Activated T-cell treated with anti-CD3 and anti-CD28 coated beads for 48 hours (primary cell): ENCODE measurements around the gene OMP.
A peak's percentile ranks its signal among the peaks of the same experiment; 100 is the strongest.

Experiments used
- DNase-seq: peaks from one replicate; pipeline ENCODE4 v3.0.0-alpha.2; 2020; ENCODE audit warnings: low read depth

OMP gene

DNA sequence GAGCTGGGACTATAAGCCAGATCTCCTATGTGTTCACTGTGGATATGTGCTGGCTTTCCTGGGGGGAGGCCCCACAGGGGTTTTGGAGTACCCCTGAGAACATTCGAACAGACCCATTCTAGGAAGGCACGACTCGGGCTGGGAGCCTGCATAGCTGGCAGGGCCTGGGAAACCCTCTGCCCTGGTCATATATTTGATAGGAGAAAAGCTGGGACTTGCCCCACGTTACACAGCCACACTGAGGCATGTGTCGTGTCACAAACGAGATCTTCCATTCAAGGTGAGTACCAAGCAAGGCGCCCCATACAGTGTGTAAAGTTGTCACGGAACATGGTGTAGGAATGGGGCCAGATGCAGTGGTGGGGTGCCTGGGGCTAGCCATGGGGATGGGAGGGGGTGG, 36.6 kb downstream of the OMP start:
- no peak for DNase-seq

DNA sequence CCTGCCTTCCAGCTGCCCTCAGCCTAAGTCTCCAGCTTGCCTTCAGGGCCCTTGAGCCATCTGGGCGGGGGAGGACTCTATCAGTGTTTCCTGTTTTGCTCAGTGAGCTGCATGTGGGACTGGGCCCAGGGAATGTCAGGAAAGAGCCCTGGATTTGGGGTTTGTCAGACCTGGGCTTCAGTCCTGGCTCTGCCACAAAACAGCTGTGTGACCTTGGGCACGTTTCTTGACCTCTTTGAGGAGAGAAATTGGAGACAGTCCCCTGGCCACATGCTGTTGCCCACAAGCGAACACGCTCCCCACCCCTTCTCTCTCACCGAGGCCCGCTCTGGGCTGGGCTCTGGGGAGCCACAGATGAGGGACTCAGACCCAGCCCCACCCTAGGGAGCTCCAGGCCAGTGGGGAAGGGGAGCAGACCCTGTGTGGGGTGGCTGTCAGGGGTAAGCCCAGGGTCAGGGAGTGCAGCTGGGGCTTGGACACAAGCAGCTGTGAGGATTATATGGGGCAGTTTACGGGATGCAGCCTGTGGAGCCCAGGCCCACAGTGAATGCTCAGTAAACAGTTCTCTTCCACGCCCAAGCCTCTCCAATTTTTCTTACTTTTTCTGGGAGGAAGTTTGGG, 37.7 kb downstream of the OMP start:
- DNase-seq, result no peak

DNA sequence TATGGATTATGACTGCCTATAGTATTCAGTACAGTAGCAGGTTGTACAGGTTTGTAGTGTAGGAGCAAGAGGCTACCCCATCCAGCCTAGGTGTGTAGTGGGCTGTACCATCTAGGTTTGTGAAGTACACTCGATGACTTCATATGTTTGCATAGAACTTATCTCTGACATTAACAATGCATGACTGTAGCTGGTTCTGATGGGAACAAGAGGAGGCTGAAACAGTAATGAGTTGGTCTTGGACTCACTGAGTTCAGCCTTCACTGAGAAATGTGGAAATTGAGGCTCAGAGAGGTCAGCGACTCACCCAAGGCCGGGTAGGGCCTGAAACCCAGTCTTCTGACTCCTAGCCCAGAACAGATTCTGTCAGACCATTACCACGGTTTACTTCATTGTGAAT, 38.4 kb downstream of the OMP start:
- DNase-seq, result no peak

DNA sequence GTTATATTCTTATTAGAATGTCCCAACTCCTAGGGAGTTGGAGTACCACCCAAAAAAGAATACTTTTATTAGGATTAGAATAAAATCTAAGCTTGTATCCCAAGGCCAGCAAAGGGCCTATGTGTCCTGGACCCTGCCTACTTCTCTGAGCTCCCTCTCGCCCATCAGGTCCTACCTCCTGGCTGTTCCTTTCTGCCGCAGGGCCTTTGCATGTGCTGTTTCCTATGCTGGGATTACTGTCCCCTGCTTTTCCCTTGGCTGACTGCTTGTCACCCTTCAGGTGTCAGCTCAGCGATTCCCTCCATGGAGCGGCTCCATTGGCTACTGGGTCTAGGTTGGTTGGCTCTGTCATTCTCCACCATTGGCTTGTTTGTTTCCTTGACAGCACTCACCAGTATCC, 38.8 kb downstream of the OMP start:
- no peak for DNase-seq

DNA sequence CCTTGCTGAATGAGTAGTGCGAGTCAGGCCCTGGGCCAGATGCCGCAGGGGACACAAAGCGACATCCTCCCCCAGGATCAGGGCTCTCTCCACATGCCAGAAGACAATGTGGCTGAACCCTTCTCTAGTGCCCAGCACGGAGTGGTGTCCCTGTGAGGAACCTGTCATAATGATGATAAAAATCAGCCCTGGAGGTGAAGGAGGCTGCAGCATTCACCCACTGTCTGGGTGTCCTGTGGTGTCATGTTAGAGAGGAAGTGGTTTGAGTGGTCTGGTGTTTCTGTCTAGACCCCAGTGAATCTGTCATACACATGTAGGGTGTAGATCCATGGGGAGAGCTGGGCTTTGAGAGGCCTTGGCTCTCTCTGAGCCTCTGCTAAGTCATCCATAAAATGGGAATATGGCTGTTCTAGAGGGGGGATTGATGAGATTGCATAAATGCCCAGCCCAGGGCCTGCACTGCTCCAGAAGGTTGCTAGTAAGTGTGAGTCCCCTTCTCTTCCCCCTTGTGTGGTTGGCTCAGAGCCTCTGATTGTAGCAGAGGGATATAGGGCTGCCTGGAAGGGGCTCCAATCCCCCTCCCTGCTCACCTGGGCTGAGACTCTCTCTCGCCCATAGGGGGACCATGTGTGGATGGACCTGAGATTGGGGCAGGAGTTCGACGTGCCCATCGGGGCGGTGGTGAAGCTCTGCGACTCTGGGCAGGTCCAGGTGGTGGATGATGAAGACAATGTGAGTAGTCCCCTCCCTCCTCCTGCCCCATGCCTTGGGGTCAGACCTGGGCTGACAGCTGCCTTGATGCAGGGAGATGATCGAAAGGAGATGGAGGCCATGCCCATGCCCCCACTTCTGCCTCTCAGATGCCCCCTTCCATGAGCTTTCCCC, 39.7 kb downstream of the OMP start:
- no peak for DNase-seq

DNA sequence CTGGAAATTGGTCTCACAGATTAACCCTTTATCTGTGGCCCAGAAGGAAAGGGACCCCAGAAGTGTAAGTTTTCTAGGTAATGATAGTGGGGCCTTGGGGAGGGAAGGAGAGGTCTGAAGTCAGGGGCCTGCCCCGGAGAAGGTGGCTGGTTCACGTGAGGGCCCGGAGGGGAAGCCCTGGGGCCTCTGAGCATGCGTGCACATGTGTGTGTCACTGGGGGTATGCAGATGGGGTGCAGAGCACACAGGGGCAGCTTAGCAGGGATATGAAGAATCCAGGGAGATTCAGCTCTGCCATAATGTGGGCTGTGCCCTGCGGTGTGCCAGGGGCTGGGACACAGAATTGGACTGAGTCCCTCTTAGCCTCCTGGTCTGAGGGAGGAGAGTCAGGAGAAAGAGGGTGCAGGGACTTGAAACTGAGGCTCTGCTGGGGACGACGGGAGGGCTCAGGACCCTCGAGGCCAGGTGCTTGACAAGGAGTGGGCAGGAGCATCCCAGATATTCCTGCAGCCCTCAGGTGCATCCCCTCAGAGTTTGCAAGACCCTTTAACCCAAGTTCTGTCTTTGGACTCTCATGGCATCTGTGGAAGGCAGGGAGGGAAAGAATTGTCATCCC, 40.9 kb downstream of the OMP start:
- no peak for DNase-seq

DNA sequence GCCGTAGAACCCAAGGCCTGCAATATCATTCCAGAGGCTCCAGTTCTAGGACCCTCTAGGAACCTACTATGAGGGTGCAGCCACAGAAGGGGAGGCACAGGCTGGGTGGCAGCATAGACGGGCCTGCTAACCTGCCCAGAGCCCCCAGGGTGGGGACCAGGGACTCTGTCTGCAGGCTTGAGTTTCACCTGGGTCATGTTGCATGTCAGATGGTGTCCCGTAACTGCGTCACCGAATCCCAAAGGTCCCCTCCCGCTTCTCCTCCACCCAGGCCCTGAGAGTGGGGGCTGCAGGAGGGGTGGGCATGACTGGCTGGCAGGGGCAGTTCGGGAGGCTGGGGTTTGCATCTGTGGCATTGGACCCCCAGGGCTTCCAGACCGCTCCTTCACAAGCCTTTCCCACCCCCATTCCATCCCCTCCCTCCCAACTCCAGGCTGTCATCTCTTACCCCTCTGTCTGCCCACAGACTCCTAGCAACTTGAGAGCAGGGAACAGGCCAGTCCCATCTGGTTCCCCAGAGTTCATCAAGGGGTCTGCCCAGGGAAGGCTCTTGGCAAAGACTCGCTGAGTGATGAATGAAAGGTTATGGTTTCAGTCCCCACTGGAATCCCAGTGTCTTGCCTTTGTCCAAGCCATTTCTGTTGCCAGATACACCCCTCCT, 41.7 kb downstream of the OMP start:
- DNase-seq, result no peak

DNA sequence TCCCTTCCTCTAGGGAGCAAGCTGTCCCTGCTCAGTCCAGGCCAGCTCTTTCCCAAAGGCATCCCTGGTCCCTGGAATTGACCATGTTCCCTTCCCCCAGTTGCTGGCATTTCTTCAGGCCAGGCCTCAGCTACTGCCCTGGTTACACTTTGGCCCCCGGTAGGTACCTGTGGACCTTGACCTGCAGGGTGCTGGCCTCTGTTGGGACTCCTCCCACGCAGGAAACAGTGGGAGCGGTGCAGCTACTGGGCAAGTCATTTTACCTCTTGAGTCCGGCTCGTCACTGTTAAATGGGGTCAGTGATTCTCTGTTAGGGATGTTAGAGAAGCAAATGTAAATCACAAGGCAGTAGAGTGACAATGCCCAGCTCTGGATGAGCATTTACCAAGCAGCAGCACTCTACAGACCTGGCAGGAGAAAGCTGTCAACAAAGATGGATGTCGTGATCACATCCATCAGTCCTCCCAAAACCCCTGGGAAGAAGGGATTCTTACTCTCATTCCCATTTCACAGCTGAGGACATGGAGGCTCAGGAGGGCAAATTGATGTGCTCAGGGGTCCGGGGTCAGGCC, 42.3 kb downstream of the OMP start:
- DNase-seq, result no peak

DNA sequence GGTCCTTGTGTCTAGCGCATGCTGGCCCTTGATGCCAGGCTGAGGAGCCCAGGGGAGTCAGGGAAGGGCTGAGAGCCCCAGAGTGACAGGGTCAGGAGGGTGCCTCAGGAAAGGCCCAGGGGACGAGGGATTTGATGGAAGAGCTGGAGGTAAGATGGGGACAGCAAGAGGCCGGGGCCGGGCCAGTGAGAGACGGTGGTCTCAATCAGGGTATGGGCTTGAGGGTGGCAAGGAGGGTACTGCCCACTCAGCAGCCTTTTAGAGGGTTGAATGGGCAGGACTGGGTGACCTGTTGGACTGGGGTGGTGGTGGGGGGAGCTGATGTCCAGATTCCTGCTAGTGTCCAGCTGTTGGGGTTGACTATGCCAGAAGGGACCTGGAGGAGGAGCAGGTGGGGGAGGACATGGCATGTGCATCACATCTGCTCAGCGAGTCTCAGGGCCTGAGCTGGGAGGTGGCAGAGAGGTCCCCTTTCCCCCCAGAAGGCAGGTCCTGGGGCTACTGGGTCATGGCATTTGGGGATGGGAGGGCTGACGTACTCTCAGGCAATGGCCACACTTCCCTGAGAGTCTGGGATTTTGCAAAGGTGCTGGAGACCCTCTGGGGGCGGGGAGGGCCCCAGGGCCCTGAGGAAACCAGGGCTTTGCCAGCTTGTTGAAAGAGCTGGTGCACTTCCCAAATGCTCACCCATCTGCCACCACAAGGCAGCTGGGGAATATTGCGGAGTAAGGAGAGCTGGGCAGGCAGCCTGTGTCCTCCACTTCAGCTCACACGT, 43.8 kb downstream of the OMP start:
- no peak for DNase-seq

DNA sequence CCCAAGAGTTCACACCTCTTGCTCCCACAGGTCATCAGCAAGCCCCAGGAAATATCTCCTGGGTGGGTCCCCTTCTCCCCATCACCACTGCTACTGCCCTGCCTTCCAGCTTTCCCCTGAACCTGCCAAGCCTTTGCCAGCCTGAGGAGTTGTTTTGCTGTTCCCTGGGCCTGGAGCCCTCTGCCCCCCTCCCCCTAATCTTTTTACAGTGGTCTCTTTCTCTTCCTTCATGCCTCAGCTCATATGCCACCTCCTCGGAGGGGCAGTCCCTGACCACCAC, 44.3 kb downstream of the OMP start:
- DNase-seq, result no peak

DNA sequence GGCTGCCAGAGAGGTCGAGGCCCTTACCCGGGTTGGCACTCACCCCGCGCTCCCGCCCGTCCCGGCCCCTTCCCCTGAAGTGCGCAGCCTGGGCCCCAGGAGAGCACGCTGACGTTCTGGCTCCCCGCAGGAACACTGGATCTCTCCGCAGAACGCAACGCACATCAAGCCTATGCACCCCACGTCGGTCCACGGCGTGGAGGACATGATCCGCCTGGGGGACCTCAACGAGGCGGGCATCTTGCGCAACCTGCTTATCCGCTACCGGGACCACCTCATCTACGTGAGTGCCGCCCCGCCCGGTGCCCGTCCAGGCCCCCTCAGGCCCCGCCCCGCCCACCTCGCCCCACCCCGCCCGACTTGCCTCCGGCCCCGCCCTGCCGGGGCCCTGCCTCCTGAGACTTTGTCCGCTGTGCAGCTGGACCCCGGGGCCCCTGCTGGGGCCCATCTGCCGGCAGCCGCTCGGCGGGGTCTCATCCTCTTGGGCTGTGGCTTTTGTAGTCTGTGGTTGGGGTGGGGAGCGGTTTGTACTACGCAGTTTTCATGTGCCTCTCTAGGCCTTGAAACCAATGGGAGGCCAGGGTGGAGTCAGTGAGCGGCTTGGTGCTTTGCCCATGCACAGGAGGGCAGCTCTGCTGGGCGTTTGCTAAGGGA, 45.2 kb downstream of the OMP start:
- peak; percentile 12 for DNase-seq

DNA sequence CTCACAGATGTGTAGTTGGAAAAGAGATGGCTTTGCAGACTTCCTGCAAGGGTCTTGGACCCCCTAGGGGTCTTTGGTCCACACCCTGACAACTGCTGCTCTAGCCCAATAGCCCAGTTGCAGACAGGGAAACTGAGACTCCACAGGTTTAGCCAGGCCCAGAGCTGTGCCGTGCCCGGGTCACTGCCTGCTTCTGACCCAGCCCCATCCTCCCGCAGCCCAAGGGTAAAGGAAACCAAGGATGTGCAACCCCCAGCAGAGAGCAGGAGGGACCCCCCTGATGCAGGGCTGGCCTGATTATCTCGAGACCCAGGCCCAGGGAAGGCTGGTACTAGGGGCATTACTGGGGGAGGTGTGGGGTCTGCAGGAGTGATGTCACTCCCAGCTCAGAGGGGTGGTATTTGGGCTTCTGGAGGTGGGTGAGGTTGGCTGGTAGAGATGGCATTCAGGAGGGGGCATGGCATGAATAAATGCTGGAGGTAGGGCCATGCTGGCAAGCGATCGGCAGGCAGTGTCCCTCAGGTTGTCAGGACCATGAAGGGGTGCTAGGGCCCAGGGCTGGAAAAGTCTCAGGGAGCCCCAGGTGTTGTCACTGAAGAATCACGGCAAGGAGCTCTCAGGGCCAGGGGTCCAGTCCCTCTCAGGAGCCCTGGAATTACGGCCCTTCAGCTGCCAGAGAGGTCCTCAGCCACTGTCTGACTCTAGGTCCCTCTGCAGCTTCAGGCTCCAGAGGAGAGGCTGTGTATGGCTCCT, 46.5 kb downstream of the OMP start:
- no peak for DNase-seq

DNA sequence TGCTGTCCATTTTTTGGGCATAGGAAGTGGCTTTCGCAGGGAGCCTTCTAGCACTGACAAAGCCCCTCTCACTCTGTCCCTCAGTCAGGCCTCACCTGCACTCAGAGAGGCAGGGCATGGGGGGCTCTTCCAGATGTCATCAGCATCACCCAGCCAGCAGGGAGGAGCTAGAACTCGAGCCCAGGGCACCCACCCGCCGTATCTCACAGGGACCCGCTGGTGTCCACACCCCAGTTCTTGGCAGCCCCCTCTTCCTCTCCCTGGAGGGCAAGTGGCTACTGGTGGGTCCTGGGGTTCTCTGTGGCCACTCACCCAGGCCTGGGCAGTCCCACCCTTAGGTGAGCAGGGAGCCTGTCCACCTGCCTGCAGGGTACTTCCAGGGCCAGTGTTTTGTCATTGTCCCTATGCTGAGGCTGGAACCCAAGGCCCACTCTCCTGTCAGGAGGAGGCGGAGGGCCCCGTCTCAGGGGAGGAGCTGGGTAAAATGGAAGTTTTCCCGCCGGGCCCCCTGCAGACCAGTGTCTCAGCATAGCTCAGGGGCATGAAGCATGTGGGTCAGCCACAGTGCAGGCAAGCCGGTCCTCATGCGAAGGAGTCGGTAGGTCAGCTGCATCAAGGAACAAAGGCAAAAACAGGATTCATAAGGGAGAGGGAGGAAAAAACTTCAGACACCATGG, 47.2 kb downstream of the OMP start:
- DNase-seq, result no peak

DNA sequence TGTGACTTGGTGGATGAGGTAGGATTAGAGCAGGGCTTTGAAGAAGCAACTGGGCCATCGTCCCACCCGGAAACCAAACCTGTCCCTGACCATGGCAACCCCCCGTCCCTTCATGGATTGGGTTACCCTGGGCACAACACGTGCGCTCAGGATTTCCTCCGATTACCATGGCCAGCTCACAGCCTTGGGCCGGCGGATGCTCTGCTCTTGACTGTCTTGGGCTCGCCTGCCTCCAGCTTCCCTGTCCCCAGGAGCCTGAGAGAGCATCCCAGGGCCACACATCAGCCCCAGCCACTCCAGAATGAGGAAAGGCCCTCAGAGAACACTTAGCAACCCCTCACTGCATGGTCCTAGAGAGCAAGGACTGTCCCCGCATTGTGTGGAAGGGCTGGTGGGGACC, 48.2 kb downstream of the OMP start:
- DNase-seq, result no peak

DNA sequence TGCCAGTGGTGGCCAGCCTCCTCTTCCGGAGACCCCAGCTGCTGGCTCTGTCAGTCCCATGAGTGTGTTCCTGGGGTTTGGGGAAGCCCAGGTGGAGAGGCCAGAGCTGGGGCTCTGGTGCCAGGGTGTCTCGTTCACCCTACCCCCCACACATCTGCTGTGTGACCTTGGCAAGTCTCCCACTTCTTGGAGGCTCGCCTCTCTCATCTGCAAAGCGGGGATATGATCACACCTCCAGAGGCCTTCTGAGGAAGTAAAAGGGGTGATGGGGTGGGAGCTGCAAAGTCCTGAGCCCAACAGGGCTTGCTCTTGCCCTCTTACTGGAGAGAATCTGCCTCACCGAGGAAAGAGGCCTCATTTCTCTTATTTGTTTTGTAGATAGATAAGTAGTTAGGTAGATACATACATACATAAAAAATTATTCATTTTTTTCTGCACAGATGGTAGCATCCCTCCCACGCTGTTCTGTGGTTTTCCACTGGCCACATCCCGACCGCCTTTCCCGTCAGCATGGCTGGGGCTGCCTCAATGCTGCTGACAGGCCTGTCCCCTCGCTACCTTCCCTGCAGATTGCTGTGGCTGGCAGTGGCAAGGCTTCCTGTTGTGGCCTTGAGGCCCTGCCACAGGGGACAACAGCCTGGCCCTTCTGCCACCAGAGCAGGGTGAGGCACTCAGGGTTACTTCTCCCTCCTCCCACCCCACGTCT, 49.3 kb downstream of the OMP start:
- peak; percentile 66 for DNase-seq

DNA sequence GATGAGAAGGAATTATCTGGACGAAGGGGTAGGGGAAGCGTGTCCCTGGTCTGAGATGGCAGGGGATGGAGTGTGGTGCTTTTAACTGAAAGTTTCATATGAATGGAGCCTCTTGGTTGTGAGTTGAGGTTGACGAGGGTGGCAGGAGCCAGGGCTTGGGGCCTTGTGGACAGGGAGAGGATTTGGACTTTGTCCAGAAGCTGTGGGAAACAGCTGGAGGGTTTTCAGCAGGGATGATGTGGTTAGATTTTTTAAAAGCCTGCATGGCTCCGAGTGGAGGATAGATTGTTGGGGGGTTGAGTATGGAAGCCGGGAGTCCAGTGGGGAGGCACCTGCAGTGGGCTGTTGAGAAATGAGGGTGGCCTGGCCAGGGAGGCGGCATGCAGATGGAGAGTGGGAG, 50.2 kb downstream of the OMP start:
- no peak for DNase-seq
